HepG2 (cell line): ENCODE results near the gene RIPOR3. TPM values are rescaled to one million over a fixed set of nuclear protein-coding genes. Genes with fewer than 3 reads are reported as not detected.

Experiments used
- ATRX ChIP-seq: sonication (generic); formaldehyde crosslinking; IDR thresholded peaks from 2 replicates; pipeline ENCODE4 v1.4.0; 2020; ENCODE audit warnings: missing genetic modification reagents, borderline replicate concordance
- BCLAF1 ChIP-seq: fragments of 450-650 bp; IDR thresholded peaks from 2 replicates; pipeline ENCODE4 v1.6.1; 2017; ENCODE audit warnings: mild to moderate bottlenecking
- FOXK2 ChIP-seq: fragments of 450-650 bp; IDR thresholded peaks from 2 replicates; pipeline ENCODE4 v1.6.1; 2016
- HMGXB3 ChIP-seq: sonication (generic); formaldehyde crosslinking; IDR thresholded peaks from 2 replicates; pipeline ENCODE4 v1.4.0; 2020; ENCODE audit warnings: missing genetic modification reagents, borderline replicate concordance
- HOXA7 ChIP-seq: sonication (generic); formaldehyde crosslinking; IDR thresholded peaks from 2 replicates; pipeline ENCODE4 v1.8.1; 2022; ENCODE audit warnings: mild to moderate bottlenecking, missing genetic modification reagents, moderate library complexity
- MXD3 ChIP-seq: IDR thresholded peaks from 2 replicates; pipeline ENCODE4 v1.6.1; 2016; ENCODE audit warnings: mild to moderate bottlenecking, missing biosample characterization, missing genetic modification reagents
- TRIM24 ChIP-seq: sonication (generic); formaldehyde crosslinking; IDR thresholded peaks from 2 replicates; pipeline ENCODE4 v1.8.0; 2022; ENCODE audit warnings: mild to moderate bottlenecking, missing genetic modification reagents
- U2AF2 ChIP-seq: fragments of 200-400 bp; formaldehyde crosslinking; IDR thresholded peaks from 2 replicates; pipeline ENCODE4 v1.6.1; 2017; ENCODE audit warnings: low read depth, mild to moderate bottlenecking, low read length
- UBTF ChIP-seq: sonication (generic); formaldehyde crosslinking; IDR thresholded peaks from 2 replicates; pipeline ENCODE4 v1.4.0; 2020; ENCODE audit warnings: mild to moderate bottlenecking, missing genetic modification reagents
- ZBTB4 ChIP-seq: sonication (generic); formaldehyde crosslinking; IDR thresholded peaks from 2 replicates; pipeline ENCODE4 v1.4.0; 2020; ENCODE audit warnings: missing genetic modification reagents, mild to moderate bottlenecking, borderline replicate concordance
- ZNF292 ChIP-seq: sonication (generic); formaldehyde crosslinking; IDR thresholded peaks from 2 replicates; pipeline ENCODE4 v1.8.1; 2022; ENCODE audit warnings: mild to moderate bottlenecking, low read depth, missing genetic modification reagents, borderline replicate concordance
- ZNF644 ChIP-seq: IDR thresholded peaks from 2 replicates; pipeline ENCODE4 v1.6.1; 2016; ENCODE audit warnings: low read depth
- ZNF703 ChIP-seq: sonication (generic); formaldehyde crosslinking; IDR thresholded peaks from 2 replicates; pipeline ENCODE4 v1.5.1; 2020; ENCODE audit warnings: missing genetic modification reagents, mild to moderate bottlenecking, moderate library complexity, borderline replicate concordance
- ZSCAN9 ChIP-seq: IDR thresholded peaks from 2 replicates; pipeline ENCODE4 v1.6.1; 2016; ENCODE audit warnings: borderline replicate concordance
- polyA plus RNA-seq, 8 experiments: library from polyadenylated mRNA; depleted of rRNA in 3 of 8; stranded (reverse) in 7 of 8; unstranded in 1 of 8; fragments of >200 nt; fragmentation: Illumina TruSeq in 4 of 8; extraction: Trizol in 4 of 8; gene quantifications; 2 replicates each; pipeline versions ENCODE4 v1.2.1 to v1.2.3, GENCODE V29; 2011 to 2016; ENCODE audit warnings: low read depth in 4 of 8, missing spikeins in 1 of 8, mixed read lengths in 1 of 8; ENCODE audit not compliant: insufficient read depth in 1 of 8
- total RNA-seq, 5 experiments: library from RNA; depleted of rRNA; stranded (reverse); fragments of >200 nt; fragmentation: Illumina TruSeq; extraction: Trizol; gene quantifications; 2 replicates each; pipeline ENCODE4 v1.2.3, GENCODE V29; 2016; ENCODE audit warnings: low read depth in 1 of 5

The RIPOR3 gene
- total and polyA plus RNA-seq, 2 of the 13 experiments (the other 11 are each of a cell fraction or from before 2014, with no cell fraction given): 0.18 TPM; not detected in 1

- TF ChIP-seq HOXA7 (CRISPR knock-in tag) (no peak), ATRX (CRISPR knock-in tag) (no peak), MXD3 (CRISPR knock-in tag) (no peak), UBTF (CRISPR knock-in tag) (no peak), ZSCAN9 (no peak), ZBTB4 (no peak; the same call in 1 of the 2 replicates), ZNF703 (CRISPR knock-in tag) (no peak), BCLAF1 (no peak), HMGXB3 (no peak), U2AF2 (peak; percentile 42; the same call in 1 of the 2 replicates), ZNF644 (no peak), ZNF292 (CRISPR knock-in tag) (no peak; the same call in 1 of the 2 replicates), FOXK2 (no peak), TRIM24 (no peak)
Measured at GRCh38 chr20:50729901-50730764, 38.8 kb upstream of the RIPOR3 start (continued).
